ENCODE data around the gene ADD3.

Gene ADD3

DNA sequence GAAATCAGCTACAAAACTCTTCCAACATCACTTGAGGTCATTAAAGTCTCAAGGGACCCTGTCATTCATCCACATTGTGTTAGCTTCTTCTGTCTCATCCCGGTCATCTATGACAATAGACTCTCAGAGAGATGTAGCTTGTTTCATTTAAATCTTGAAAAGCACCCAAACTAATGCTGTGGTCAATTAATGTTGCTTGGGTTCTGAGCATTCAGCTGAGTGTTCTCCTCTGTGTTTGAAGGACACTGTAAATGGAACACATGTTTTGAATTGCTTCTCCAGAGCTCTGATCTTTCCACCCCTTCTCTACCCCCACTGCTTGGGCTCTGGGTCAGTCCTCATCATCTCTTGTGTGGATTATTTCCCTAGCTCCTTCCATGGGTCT lies 19.6 kb upstream of the ADD3 start:
- H3K9me3 Mint-ChIP-seq, result peaks cover 8% of the 10 kb centered on the region
- H3K4me1 Mint-ChIP-seq (ENCODE audit: low read depth), result no peaks in the 10 kb centered on the region
- no peaks in the 10 kb centered on the region for H3K36me3 Mint-ChIP-seq (ENCODE audit: low read depth)
- peaks cover 24% of the 10 kb centered on the region for H3K27me3 Mint-ChIP-seq (ENCODE audit: low read depth)
- H3K27ac Mint-ChIP-seq, result no peak overlapping the region
- H3K4me3 Mint-ChIP-seq, result no peak overlapping the region

DNA sequence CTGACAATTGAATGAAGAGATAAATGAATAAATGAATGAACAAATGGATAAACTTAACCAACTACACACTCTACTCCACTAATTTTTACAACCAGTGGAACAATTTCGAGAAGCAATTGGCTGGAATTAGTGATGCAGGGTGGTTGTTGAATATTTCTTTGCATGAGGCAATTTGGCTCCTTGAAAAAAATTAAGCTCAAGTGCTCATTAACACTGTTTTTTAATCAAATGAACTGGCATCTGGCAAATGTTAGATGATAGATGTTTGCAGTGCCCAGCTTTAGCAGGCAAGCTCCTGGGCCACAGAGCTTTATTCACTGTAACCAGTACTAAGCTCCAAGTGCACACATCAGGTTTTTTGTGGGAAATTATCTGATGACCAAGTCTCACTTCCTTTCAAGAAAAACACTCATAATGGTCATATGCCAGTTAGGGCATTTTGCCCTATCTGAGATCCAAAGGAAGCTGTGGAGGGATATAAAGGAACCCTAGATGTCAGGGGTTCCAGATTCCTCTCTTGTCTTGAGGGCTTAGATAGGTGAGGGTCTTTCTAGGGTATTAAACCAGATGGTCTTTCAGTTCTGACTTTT lies 16.4 kb upstream of the ADD3 start:
- Mint-ChIP-seq H3K4me1 (ENCODE audit: low read depth) (peaks cover 2% of the 10 kb centered on the region), H3K27ac (no peak overlapping the region), H3K27me3 (ENCODE audit: low read depth) (peaks cover 19% of the 10 kb centered on the region), H3K4me3 (no peak overlapping the region), H3K9me3 (no peaks in the 10 kb centered on the region), H3K36me3 (ENCODE audit: low read depth) (no peaks in the 10 kb centered on the region)

DNA sequence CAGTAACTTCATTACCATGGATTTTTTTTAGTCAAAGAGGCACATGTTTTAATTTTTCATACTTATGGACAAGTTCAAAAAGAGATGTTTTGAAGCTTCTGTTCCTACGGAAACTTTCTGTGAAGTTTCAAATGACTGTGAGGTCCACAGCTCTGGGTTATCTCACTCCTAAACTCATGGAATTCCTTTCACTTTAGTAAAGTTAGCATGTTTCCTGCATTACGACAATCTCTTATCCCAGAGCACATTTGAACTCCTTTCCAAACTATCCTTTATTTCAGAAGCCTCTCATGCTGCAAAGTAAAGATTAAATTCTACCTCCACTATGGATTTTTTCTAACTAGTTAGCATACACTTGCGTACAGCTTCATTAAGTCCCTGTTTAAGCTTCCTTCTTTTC lies 15.3 kb upstream of the ADD3 start:
- no peak overlapping the region for H3K27ac Mint-ChIP-seq

DNA sequence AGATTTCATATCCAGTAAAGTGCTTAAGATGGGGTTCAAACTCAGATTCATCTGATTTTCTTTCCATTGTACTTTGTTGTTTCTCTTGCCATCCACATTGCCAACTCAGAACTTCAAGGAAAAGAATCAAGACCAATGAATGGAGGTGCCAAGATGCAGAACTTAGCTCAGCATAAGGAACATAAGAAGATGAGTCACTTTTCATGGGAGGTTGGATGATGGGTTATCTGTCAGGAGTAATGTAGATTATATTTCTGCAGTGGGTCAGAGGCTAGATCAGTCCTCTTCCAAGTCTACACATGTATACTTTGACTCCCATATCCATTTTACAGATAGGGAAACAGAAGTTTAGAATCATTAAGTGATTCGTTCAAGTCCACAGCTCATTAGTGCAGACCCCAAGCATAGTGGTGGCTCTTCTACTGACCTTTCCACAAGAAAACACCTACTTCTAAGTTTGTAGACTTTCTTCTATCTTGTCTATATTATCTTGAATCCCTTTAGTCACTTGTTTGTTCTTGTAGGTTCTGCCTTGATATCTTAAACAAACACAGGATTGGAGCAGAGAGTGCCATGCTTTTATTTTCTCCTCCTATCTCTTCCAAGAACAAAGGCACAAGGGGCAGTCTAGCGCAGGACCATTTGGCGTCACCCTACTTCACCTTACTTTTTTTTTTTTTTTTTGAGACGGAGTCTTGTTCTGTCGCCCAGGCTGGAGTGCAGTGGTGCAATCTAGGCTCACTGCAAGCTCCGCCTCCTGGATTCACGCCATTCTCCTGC lies 14.0 kb upstream of the ADD3 start:
- H3K4me1 Mint-ChIP-seq (ENCODE audit: low read depth), result peaks cover 9% of the 10 kb centered on the region
- no peaks in the 10 kb centered on the region for H3K36me3 Mint-ChIP-seq (ENCODE audit: low read depth)
- H3K27ac Mint-ChIP-seq, result no peak overlapping the region
- H3K9me3 Mint-ChIP-seq, result no peaks in the 10 kb centered on the region
- peaks cover 5% of the 10 kb centered on the region for H3K27me3 Mint-ChIP-seq (ENCODE audit: low read depth)
- H3K4me3 Mint-ChIP-seq, result no peak overlapping the region

More for the DNA sequence above, 15.3 kb upstream of the ADD3 start:
- Mint-ChIP-seq H3K4me1 (ENCODE audit: low read depth) (peaks cover 3% of the 10 kb centered on the region), H3K27me3 (ENCODE audit: low read depth) (peaks cover 16% of the 10 kb centered on the region), H3K4me3 (no peak overlapping the region), H3K36me3 (ENCODE audit: low read depth) (no peaks in the 10 kb centered on the region), H3K9me3 (no peaks in the 10 kb centered on the region)

DNA sequence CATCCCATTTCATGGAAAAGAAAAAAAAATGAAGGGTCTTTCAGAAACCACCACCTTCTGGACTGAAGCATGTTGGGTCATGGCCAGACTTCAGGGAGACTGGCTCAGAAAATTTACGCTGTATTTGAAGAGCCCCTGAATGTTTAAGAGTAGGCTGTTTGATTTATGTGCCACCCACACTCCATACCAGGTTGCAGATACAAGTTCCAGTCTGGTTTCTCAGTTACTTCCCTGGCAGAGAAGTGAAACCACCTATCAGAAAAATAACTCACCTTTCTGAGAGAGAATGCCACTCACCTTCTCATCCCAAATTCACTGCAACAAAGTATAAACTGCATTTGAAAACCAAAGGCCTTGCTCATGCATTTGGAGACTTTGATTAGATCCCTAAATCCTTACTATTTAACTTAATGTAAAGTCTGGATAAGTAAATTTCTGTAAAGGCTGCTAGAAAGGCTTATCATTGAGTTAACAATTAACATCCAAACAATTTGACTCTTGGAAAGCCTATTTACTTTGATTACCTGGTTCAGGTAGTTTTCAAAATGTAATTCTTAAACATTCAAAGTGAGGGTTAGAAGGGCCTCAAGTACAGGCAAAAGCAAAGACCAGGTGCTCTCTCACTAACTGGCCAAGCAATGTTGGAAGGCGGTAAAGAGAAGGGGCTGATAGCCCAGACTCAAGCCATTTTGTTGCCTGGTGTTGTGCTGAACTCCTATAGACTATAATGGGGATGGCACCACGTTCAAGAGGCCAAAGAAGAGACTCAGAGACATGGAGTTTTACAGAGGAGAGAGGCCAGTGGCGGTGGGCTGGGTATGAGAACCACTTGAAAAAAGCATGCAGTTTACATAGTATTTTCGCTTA lies 12.8 kb upstream of the ADD3 start:
- H3K4me1 Mint-ChIP-seq (ENCODE audit: low read depth), result peaks cover 11% of the 10 kb centered on the region
- no peaks in the 10 kb centered on the region for H3K9me3 Mint-ChIP-seq
- no peaks in the 10 kb centered on the region for H3K27me3 Mint-ChIP-seq (ENCODE audit: low read depth)
- H3K27ac Mint-ChIP-seq, result no peak overlapping the region
- no peaks in the 10 kb centered on the region for H3K36me3 Mint-ChIP-seq (ENCODE audit: low read depth)
- no peak overlapping the region for H3K4me3 Mint-ChIP-seq

DNA sequence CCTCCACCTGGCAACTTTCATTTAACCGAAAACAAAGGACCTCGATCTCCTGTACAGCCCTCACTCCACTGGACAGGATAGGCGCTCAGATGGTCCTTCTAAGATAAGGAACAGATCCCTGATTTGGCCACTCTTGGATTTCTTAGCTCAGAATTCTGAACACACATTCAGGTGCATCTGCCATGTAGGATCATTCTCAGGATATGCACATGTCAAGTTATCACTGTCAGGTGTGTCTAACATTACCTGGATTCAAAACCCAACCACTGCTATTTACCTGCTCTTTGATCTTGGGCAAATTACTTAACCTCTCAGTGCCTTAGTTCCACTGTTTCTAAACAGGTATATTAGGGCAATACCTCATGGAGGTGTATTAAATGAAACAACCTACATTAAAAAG lies 12.2 kb upstream of the ADD3 start:
- Mint-ChIP-seq H3K36me3 (ENCODE audit: low read depth) (no peaks in the 10 kb centered on the region), H3K27ac (no peak overlapping the region), H3K4me3 (no peak overlapping the region), H3K27me3 (ENCODE audit: low read depth) (no peaks in the 10 kb centered on the region), H3K9me3 (no peaks in the 10 kb centered on the region), H3K4me1 (ENCODE audit: low read depth) (peaks cover 11% of the 10 kb centered on the region)

DNA sequence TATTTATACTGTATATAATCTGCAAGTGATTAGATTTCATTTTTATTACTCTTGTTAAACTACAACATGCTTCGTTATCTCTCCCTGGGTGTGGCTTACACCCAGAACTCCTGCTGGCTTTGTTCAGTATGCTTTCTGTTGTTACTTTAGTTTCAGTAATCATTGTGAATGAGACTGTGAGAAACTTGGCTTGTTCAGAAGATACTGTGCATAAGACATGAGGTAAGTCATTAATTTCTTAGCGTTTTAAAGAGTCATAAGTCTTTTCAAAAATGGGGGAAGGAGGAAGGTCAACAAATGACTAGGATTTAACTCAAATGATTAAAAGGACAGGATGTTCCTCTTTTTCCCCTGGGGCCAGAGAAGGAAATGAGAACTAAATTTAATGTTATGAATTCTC lies 11.6 kb upstream of the ADD3 start:
- Mint-ChIP-seq H3K4me1 (ENCODE audit: low read depth) (peaks cover 11% of the 10 kb centered on the region), H3K36me3 (ENCODE audit: low read depth) (no peaks in the 10 kb centered on the region), H3K27ac (no peak overlapping the region), H3K4me3 (no peak overlapping the region), H3K9me3 (no peaks in the 10 kb centered on the region), H3K27me3 (ENCODE audit: low read depth) (no peaks in the 10 kb centered on the region)

DNA sequence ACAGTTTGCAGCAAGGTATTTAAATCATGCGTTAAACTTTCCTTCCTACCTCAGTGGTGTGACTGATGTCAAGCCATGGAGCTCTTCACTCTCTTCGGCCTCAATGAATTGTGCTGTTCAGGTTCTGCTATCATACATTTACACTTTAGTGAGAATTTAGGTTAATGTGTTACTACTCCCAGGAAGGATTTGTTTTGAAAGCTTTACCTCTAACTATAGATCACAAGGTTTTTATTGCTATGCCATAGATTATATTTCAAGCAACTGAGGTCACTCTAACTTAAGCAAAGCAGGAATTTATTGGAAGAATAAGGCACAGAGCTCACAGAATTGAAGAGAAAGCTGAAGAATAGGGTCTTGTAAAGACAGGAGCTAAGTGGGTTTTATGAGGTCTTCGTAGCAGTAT lies 11.0 kb upstream of the ADD3 start:
- Mint-ChIP-seq H3K9me3 (no peaks in the 10 kb centered on the region), H3K4me1 (ENCODE audit: low read depth) (peaks cover 11% of the 10 kb centered on the region), H3K27me3 (ENCODE audit: low read depth) (no peaks in the 10 kb centered on the region), H3K27ac (no peak overlapping the region), H3K36me3 (ENCODE audit: low read depth) (no peaks in the 10 kb centered on the region), H3K4me3 (no peak overlapping the region)

DNA sequence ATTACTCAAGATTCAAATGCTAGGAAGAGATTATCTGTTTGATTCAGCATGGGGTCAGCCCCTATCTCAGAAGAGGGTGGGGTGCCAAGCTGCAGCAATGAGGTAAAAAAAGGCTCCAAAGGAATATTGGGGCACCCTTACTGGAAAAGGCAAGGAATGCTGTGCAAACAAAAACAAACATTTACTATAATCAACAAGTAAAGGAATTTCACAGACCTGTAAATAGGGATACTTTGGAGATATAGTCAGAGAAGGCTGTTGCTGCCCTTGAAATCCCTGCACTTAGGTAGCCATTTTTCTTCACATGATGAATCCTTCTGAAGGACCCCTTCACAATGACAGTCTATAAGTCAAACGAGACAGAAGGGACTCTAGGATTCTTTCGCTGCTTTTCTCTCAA lies 10.6 kb upstream of the ADD3 start:
- H3K36me3 Mint-ChIP-seq (ENCODE audit: low read depth), result no peaks in the 10 kb centered on the region
- no peaks in the 10 kb centered on the region for H3K27me3 Mint-ChIP-seq (ENCODE audit: low read depth)
- peaks cover 11% of the 10 kb centered on the region for H3K4me1 Mint-ChIP-seq (ENCODE audit: low read depth)
- H3K4me3 Mint-ChIP-seq, result no peak overlapping the region
- H3K27ac Mint-ChIP-seq, result no peak overlapping the region
- no peaks in the 10 kb centered on the region for H3K9me3 Mint-ChIP-seq

DNA sequence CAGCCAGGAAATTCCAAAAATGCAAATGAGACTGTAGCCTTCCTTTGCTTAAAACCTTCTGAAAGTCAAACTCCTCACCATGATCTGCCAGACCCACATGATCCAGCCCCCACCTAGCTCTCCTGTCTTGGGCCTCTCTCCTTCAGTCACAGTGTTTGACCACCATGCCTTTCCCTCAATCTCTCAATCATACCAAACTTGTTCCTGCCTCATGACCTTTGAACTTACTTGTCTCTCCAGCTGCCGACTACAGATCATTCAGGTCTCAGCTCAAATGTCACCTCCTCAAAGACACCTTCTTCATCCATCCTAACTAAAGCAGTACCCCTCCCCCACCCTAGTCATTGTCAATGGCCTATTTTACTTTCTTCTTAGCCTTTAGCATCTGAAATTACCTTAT lies 9.3 kb upstream of the ADD3 start:
- Mint-ChIP-seq H3K27me3 (ENCODE audit: low read depth) (peaks cover under 1% of the 10 kb centered on the region), H3K4me3 (no peak overlapping the region), H3K36me3 (ENCODE audit: low read depth) (no peaks in the 10 kb centered on the region)

DNA sequence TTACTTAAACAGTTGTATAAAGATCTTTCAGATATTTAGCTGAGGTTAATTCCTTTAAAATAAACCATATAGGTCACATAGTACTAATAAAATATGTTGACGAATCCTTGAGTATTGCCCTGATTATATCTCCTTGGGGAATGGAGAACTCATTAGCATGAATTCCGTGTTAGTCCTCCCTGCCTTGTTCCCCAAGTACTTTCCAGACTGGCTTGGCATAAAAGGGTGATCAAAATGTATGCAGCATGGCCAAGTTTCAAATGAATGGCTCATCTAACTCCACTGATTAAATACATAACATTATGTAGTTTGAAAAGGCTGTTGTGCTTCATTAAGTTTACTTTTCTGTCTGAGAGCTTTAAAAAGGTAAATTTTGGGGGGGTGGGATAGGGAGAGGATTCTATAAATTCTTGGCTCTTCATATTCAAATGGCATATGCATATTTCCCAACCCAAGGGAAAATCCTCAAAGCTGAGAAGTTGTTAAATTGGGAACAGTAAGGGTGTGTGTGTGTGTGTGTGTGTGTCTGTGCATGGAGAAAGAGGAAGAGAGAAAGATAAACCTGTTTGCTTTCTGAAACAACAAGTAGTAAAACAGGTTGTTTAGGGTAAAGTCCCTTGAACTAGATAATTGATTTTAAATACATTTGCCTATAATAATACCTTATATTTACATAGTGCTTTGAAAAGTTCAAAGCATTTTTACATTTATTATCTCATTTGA lies 4.8 kb upstream of the ADD3 start:
- Mint-ChIP-seq H3K27ac (no peak overlapping the region), H3K9me3 (no peaks in the 10 kb centered on the region), H3K27me3 (ENCODE audit: low read depth) (peaks cover 4% of the 10 kb centered on the region), H3K4me3 (no peak overlapping the region), H3K4me1 (ENCODE audit: low read depth) (peaks cover 12% of the 10 kb centered on the region), H3K36me3 (ENCODE audit: low read depth) (no peaks in the 10 kb centered on the region)

More for the DNA sequence above, 9.3 kb upstream of the ADD3 start:
- Mint-ChIP-seq H3K27ac (no peak overlapping the region), H3K4me1 (ENCODE audit: low read depth) (peaks cover 12% of the 10 kb centered on the region), H3K9me3 (no peaks in the 10 kb centered on the region)

DNA sequence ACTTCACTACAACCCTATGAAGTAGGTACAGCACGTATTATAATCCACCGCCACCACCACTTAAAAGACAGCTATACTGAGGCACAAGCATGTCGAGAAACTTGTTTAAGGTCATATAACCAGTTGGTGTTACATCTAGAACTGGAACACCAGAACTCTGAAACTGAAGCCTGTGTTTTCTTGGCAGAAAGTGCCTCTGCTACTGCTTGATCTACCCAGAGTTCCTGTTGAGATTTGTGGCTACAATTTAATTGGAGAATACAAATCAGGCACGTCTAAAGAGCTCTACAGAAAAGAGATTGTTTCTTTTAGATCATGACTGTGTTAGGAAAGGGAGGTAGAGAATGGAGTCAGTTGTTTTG lies 4.3 kb upstream of the ADD3 start:
- no peak overlapping the region for H3K27ac Mint-ChIP-seq
- peaks cover 8% of the 10 kb centered on the region for H3K4me1 Mint-ChIP-seq (ENCODE audit: low read depth)
- H3K9me3 Mint-ChIP-seq, result no peaks in the 10 kb centered on the region
- H3K36me3 Mint-ChIP-seq (ENCODE audit: low read depth), result no peaks in the 10 kb centered on the region
- H3K4me3 Mint-ChIP-seq, result no peak overlapping the region
- H3K27me3 Mint-ChIP-seq (ENCODE audit: low read depth), result peaks cover 4% of the 10 kb centered on the region

DNA sequence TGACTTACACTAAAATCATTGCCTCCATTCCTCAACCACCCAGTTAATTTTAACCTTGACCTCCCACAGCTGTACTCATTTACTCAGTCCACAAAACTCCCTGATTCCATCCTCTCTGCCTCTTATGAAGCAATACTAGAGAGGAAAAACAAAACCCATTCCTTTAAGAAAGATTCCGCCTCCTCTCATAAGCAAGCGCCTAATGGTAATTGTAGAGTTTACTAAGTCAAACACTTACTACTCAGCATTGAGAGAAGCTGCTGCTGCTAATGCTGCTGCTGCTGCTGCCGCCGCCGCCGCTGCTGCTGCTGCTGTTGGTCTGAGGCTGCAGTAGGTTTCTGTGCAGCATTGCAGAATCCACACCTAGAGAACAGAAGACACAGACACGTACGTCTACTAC lies 2.1 kb upstream of the ADD3 start:
- Mint-ChIP-seq H3K9me3 (no peaks in the 10 kb centered on the region), H3K4me3 (no peak overlapping the region), H3K27me3 (ENCODE audit: low read depth) (peaks cover 4% of the 10 kb centered on the region), H3K4me1 (ENCODE audit: low read depth) (peaks cover 24% of the 10 kb centered on the region), H3K27ac (no peak overlapping the region), H3K36me3 (ENCODE audit: low read depth) (peaks cover 3% of the 10 kb centered on the region)

DNA sequence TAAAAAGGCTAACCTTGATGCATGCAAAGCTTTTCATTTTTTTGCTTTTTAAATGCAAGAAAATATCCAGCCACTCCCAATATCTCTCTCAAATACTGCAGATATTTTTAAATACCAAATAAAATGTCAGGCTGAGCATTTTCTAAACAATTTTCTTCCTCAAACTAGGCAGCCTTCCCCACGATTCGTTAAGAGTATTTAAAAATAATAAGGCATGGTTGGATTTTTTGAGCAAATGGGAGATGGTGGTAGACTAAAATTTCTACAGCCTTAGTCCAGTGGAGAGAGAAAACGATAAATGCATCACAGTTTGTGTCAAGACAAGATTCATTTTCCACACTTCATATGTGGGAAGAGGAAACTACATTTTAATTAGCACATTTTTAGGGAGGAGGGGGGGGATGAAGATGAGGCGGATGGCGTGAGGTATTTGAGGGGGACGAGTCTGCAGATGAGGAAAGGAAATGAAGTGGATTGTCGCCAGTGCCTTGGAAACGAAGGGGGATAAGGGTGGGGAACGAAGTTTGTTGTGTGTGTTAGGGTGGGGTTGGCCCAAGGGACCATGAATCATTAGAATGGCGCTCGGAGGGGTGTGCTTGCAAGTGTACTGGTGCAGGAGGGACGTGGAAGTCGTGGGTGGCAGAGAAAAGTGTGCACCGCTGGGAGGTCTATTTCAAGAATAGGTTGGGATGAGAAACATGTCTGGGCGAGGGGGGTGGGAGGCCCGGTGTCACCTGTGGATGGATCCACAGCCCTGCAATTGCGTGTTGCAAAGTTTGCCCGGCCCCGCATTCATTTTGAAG lies 1.2 kb upstream of the ADD3 start:
- Mint-ChIP-seq H3K36me3 (ENCODE audit: low read depth) (peaks cover 3% of the 10 kb centered on the region), H3K27me3 (ENCODE audit: low read depth) (peaks cover 4% of the 10 kb centered on the region), H3K9me3 (no peaks in the 10 kb centered on the region), H3K27ac (no peak overlapping the region), H3K4me3 (no peak overlapping the region), H3K4me1 (ENCODE audit: low read depth) (peaks cover 29% of the 10 kb centered on the region)

Data from T-helper 1 cell treated with Interleukin-12 subunit alpha and Interleukin-12 subunit beta and Interleukin-4 antibody, amounts not matched to agents 30 μg/mL and 1 μg/mL, for 36 hours (primary cell).